ENCODE results near the gene SPRYD3.

SPRYD3 gene

GRCh38 chr12:53082637-53083175 is 3.5 kb upstream of the SPRYD3 start:
- TF ChIP-seq OSR1 (CRISPR knock-in tag; IDR thresholded peaks at IDR 0.05) (no peak), BACH2 (CRISPR knock-in tag; IDR thresholded peaks at IDR 0.05; ENCODE audit: borderline replicate concordance) (no peak), CSDC2 (CRISPR knock-in tag; IDR thresholded peaks at IDR 0.05) (no peak), SNAI2 (CRISPR knock-in tag; IDR thresholded peaks at IDR 0.05) (no peak), PATZ1 (CRISPR knock-in tag; IDR thresholded peaks at IDR 0.05; ENCODE audit: borderline replicate concordance) (no peak), ESRRG (CRISPR knock-in tag; IDR thresholded peaks at IDR 0.05) (no peak)
- ATAC-seq: no peak

- TF ChIP-seq ARNTL (CRISPR knock-in tag; IDR thresholded peaks at IDR 0.05; ENCODE audit: borderline replicate concordance, low read depth) (no peak), ZFP3 (CRISPR knock-in tag; IDR thresholded peaks at IDR 0.05) (peak; percentile 82), RARB (CRISPR knock-in tag; IDR thresholded peaks at IDR 0.05) (no peak)
- ATAC-seq: peak; percentile 7
Observed at GRCh38 chr12:53078425-53079225, 565 bp downstream of the SPRYD3 start.

- no peak for ATAC-seq
- TF ChIP-seq ZNF565 (CRISPR knock-in tag; conservative IDR thresholded peaks at IDR 0.05; ENCODE audit: low read depth) (no peak), ZFP30 (CRISPR knock-in tag; IDR thresholded peaks at IDR 0.05) (no peak), SNAI2 (CRISPR knock-in tag; IDR thresholded peaks at IDR 0.05) (no peak), PPARA (CRISPR knock-in tag; IDR thresholded peaks at IDR 0.05; ENCODE audit: borderline replicate concordance) (no peak)
Observed at GRCh38 chr12:53077030-53077429, 2.2 kb downstream of the SPRYD3 start.

GRCh38 chr12:53076461-53076860 is 2.7 kb downstream of the SPRYD3 start:
- no peak for TF ChIP-seq ZNF8 (CRISPR knock-in tag; IDR thresholded peaks at IDR 0.05)
- no peak for TF ChIP-seq ESRRG (CRISPR knock-in tag; IDR thresholded peaks at IDR 0.05)
- no peak for TF ChIP-seq GLIS3 (CRISPR knock-in tag; IDR thresholded peaks at IDR 0.05)
- no peak for TF ChIP-seq OSR1 (CRISPR knock-in tag; IDR thresholded peaks at IDR 0.05)
- TF ChIP-seq TSHZ2 (CRISPR knock-in tag; IDR thresholded peaks at IDR 0.05): no peak
- TF ChIP-seq PPARA (CRISPR knock-in tag; IDR thresholded peaks at IDR 0.05; ENCODE audit: borderline replicate concordance): no peak
- TF ChIP-seq ISL1 (CRISPR knock-in tag; IDR thresholded peaks at IDR 0.05): no peak
- no peak for TF ChIP-seq SNAI2 (CRISPR knock-in tag; IDR thresholded peaks at IDR 0.05)
- no peak for TF ChIP-seq ZNF70 (CRISPR knock-in tag; IDR thresholded peaks at IDR 0.05)
- no peak for TF ChIP-seq ZC3H10 (CRISPR knock-in tag; IDR thresholded peaks at IDR 0.05)
- no peak for TF ChIP-seq ZFP3 (CRISPR knock-in tag; IDR thresholded peaks at IDR 0.05)
- no peak for TF ChIP-seq CSDC2 (CRISPR knock-in tag; IDR thresholded peaks at IDR 0.05)
- TF ChIP-seq CREB5 (CRISPR knock-in tag; IDR thresholded peaks at IDR 0.05; ENCODE audit: low read depth): no peak
- no peak for ATAC-seq

GRCh38 chr12:53074999-53075370 is 4.2 kb downstream of the SPRYD3 start:
- TF ChIP-seq ZFP3 (CRISPR knock-in tag; IDR thresholded peaks at IDR 0.05) (no peak), TCF4 (CRISPR knock-in tag; IDR thresholded peaks at IDR 0.05; ENCODE audit: borderline replicate concordance) (no peak), RARB (CRISPR knock-in tag; IDR thresholded peaks at IDR 0.05) (no peak), OSR1 (CRISPR knock-in tag; IDR thresholded peaks at IDR 0.05) (no peak), ARNTL (CRISPR knock-in tag; IDR thresholded peaks at IDR 0.05; ENCODE audit: borderline replicate concordance, low read depth) (no peak), ESRRG (CRISPR knock-in tag; IDR thresholded peaks at IDR 0.05) (no peak), ISL1 (CRISPR knock-in tag; IDR thresholded peaks at IDR 0.05) (no peak), POU6F1 (CRISPR knock-in tag; IDR thresholded peaks at IDR 0.05; ENCODE audit: borderline replicate concordance, low read depth) (no peak), BACH2 (CRISPR knock-in tag; IDR thresholded peaks at IDR 0.05; ENCODE audit: borderline replicate concordance) (no peak)
- ATAC-seq: no peak

Measured in SK-N-SH treated with all-trans-retinoic acid at 6 μM for 48 hours (cell line).